Activated CD4-positive, alpha-beta T cell treated with anti-CD3 and anti-CD28 coated beads, Interleukin-2, amount 10 ng/mL, durations not matched to agents 7 days and 5 days (primary cell): ENCODE data around the gene FTCD. TPM values are rescaled to one million over a fixed set of nuclear protein-coding genes. Genes with fewer than 3 reads are reported as not detected.

Source experiments
- CTCF ChIA-PET: fragments of 350-600 bp; sonication (Branson Sonifier 250); formaldehyde crosslinking; loops from one replicate; lab custom pipeline; 2021; ENCODE audit warnings: antibody characterized with exemption; lab: Charles Lee
- POLR2A ChIA-PET: fragments of 350-600 bp; sonication (Branson Sonifier 250); formaldehyde crosslinking; loops from one replicate; lab custom pipeline; 2021; ENCODE audit warnings: antibody characterized with exemption; lab: Charles Lee
- DNase-seq: peaks from one replicate; pipeline ENCODE4 v3.0.0-alpha.2; 2020
- H3K27ac Mint-ChIP-seq: one replicate; pipeline ENCODE4 v1.8.0; 2021; ENCODE audit warnings: mild to moderate bottlenecking, moderate library complexity, mixed read lengths
- H3K27me3 Mint-ChIP-seq: one replicate; pipeline ENCODE4 v1.8.0; 2021; ENCODE audit warnings: mixed read lengths
- H3K36me3 Mint-ChIP-seq: one replicate; pipeline ENCODE4 v1.8.0; 2021; ENCODE audit warnings: low read depth, mixed read lengths
- H3K4me1 Mint-ChIP-seq: one replicate; pipeline ENCODE4 v1.8.0; 2021; ENCODE audit warnings: mixed read lengths
- H3K4me3 Mint-ChIP-seq: one replicate; pipeline ENCODE4 v1.8.0; 2021; ENCODE audit warnings: mild to moderate bottlenecking, moderate library complexity, mixed read lengths
- H3K9me3 Mint-ChIP-seq: one replicate; pipeline ENCODE4 v1.8.0; 2021; ENCODE audit warnings: mixed read lengths
- total RNA-seq, 2 experiments: library from RNA; stranded (reverse); gene quantifications; one replicate each; pipeline ENCODE4 v1.2.3, GENCODE V29; 2021

Gene FTCD
- total RNA-seq, 2 experiments from 2014 or later: not detected

GRCh38 chr21:46100020-46100419 lies 55.4 kb downstream of the FTCD start:
- H3K9me3 Mint-ChIP-seq: peaks cover 15% of the 10 kb centered on the region
- peaks cover 1% of the 10 kb centered on the region for H3K36me3 Mint-ChIP-seq
- no peak overlapping the region for H3K4me3 Mint-ChIP-seq
- ChIA-PET CTCF (interaction anchor here (1.5 kb wide), 1 partner anchor 43 kb away, joined by 5 read pairs; no protein-coding TSS in a partner anchor), POLR2A (no interaction called here)
- no peak overlapping the region for H3K27ac Mint-ChIP-seq
- H3K4me1 Mint-ChIP-seq: peaks cover 2% of the 10 kb centered on the region
- DNase-seq: no peak
- peaks cover 46% of the 10 kb centered on the region for H3K27me3 Mint-ChIP-seq

GRCh38 chr21:46099476-46099875 lies 55.9 kb downstream of the FTCD start:
- H3K27me3 Mint-ChIP-seq: peaks cover 46% of the 10 kb centered on the region
- peaks cover 14% of the 10 kb centered on the region for H3K9me3 Mint-ChIP-seq
- H3K4me1 Mint-ChIP-seq: peaks cover 2% of the 10 kb centered on the region
- H3K4me3 Mint-ChIP-seq: no peak overlapping the region
- ChIA-PET POLR2A (no interaction called here), CTCF (no interaction called here)
- H3K36me3 Mint-ChIP-seq: peaks cover 1% of the 10 kb centered on the region
- DNase-seq: peak; percentile 4
- no peak overlapping the region for H3K27ac Mint-ChIP-seq

GRCh38 chr21:46098303-46099141 lies 56.9 kb downstream of the FTCD start:
- Mint-ChIP-seq H3K27me3 (peaks cover 37% of the 10 kb centered on the region), H3K27ac (no peak overlapping the region), H3K4me1 (peaks cover 2% of the 10 kb centered on the region), H3K9me3 (peaks cover 6% of the 10 kb centered on the region), H3K36me3 (peaks cover under 1% of the 10 kb centered on the region), H3K4me3 (peak overlapping the region; percentile 41)
- peak; percentile 5 for DNase-seq
- ChIA-PET POLR2A (interaction anchor here (0.6 kb wide), 1 partner anchor 62 kb away, joined by 5 read pairs; no protein-coding TSS in a partner anchor), CTCF (no interaction called here)

GRCh38 chr21:46097336-46098293 lies 57.8 kb downstream of the FTCD start, which contains the start of gene COL6A2:
TSS of gene COL6A2 (plus strand) at chr21:46098112.
- POLR2A ChIA-PET: no interaction called here
- no peak within 1 kb of the TSS for H3K27ac Mint-ChIP-seq
- H3K4me1 Mint-ChIP-seq: peaks cover 2% of the 10 kb centered on the region
- peaks cover 31% of the 10 kb centered on the region for H3K27me3 Mint-ChIP-seq
- DNase-seq: peak; percentile 41
- H3K4me3 Mint-ChIP-seq: peak within 1 kb of the TSS; percentile 41
- H3K9me3 Mint-ChIP-seq: peaks cover 3% of the 10 kb centered on the region
- CTCF ChIA-PET: no interaction called here
- H3K36me3 Mint-ChIP-seq: no peaks in the 10 kb centered on the region

- POLR2A ChIA-PET: no interaction called here
- Mint-ChIP-seq H3K27me3 (peaks cover 26% of the 10 kb centered on the region), H3K36me3 (no peaks in the 10 kb centered on the region), H3K4me1 (peaks cover 2% of the 10 kb centered on the region), H3K9me3 (no peaks in the 10 kb centered on the region), H3K27ac (no peak overlapping the region), H3K4me3 (no peak overlapping the region)
- DNase-seq: peak; percentile 4
- CTCF ChIA-PET: no interaction called here
Observed at GRCh38 chr21:46096596-46097335, 58.6 kb downstream of the FTCD start.

GRCh38 chr21:46095814-46096595 lies 59.4 kb downstream of the FTCD start:
- H3K27ac Mint-ChIP-seq: no peak overlapping the region
- peak; percentile 5 for DNase-seq
- H3K27me3 Mint-ChIP-seq: peaks cover 20% of the 10 kb centered on the region
- peaks cover 2% of the 10 kb centered on the region for H3K9me3 Mint-ChIP-seq
- ChIA-PET POLR2A (no interaction called here), CTCF (no interaction called here)
- peaks cover 2% of the 10 kb centered on the region for H3K4me1 Mint-ChIP-seq
- no peak overlapping the region for H3K4me3 Mint-ChIP-seq
- no peaks in the 10 kb centered on the region for H3K36me3 Mint-ChIP-seq

GRCh38 chr21:46095083-46095719 lies 60.2 kb downstream of the FTCD start:
- CTCF ChIA-PET: no interaction called here
- no peak for DNase-seq
- Mint-ChIP-seq H3K36me3 (peaks cover 2% of the 10 kb centered on the region), H3K9me3 (peaks cover 7% of the 10 kb centered on the region), H3K27ac (no peak overlapping the region), H3K4me3 (no peak overlapping the region), H3K27me3 (peaks cover 12% of the 10 kb centered on the region), H3K4me1 (peaks cover 2% of the 10 kb centered on the region)
- POLR2A ChIA-PET: no interaction called here

- Mint-ChIP-seq H3K9me3 (peaks cover 10% of the 10 kb centered on the region), H3K27me3 (peaks cover 7% of the 10 kb centered on the region), H3K4me3 (no peak overlapping the region), H3K27ac (no peak overlapping the region), H3K36me3 (peaks cover 2% of the 10 kb centered on the region), H3K4me1 (peaks cover 2% of the 10 kb centered on the region)
- ChIA-PET CTCF (no interaction called here), POLR2A (no interaction called here)
- DNase-seq: no peak
Observed at GRCh38 chr21:46094401-46095082, 60.8 kb downstream of the FTCD start.

GRCh38 chr21:46093668-46094400 lies 61.5 kb downstream of the FTCD start:
- ChIA-PET POLR2A (no interaction called here), CTCF (no interaction called here)
- H3K4me1 Mint-ChIP-seq: no peaks in the 10 kb centered on the region
- peaks cover 2% of the 10 kb centered on the region for H3K36me3 Mint-ChIP-seq
- DNase-seq: no peak
- H3K27me3 Mint-ChIP-seq: peaks cover 4% of the 10 kb centered on the region
- no peak overlapping the region for H3K27ac Mint-ChIP-seq
- no peak overlapping the region for H3K4me3 Mint-ChIP-seq
- H3K9me3 Mint-ChIP-seq: peaks cover 10% of the 10 kb centered on the region

- no peak overlapping the region for H3K27ac Mint-ChIP-seq
Observed at GRCh38 chr21:46092811-46093667, 62.3 kb downstream of the FTCD start.

More at GRCh38 chr21:46092811-46093667, 62.3 kb downstream of the FTCD start:
- DNase-seq: no peak
- POLR2A ChIA-PET: no interaction called here
- H3K4me1 Mint-ChIP-seq: no peaks in the 10 kb centered on the region
- CTCF ChIA-PET: interaction anchor here (1.1 kb wide), 1 partner anchor 25 kb away, joined by 3 read pairs; no protein-coding TSS in a partner anchor
- peaks cover 8% of the 10 kb centered on the region for H3K27me3 Mint-ChIP-seq
- no peak overlapping the region for H3K4me3 Mint-ChIP-seq
- H3K36me3 Mint-ChIP-seq: peaks cover 4% of the 10 kb centered on the region
- peaks cover 17% of the 10 kb centered on the region for H3K9me3 Mint-ChIP-seq
